Left kidney (tissue), 2 donors: ENCODE data around the gene TTN. TPM values are rescaled to one million over a fixed set of nuclear protein-coding genes. Genes with fewer than 3 reads are reported as not detected.
"Not testable (repeated sequence)": the region's sequence is repeated elsewhere in the genome, so short reads cannot be mapped to it uniquely, and the experiment has no call there.

Experiments
- DNase-seq: peaks from one replicate; pipeline ENCODE4 v3.0.0-alpha.2; 2013
- polyA plus RNA-seq: library from polyadenylated mRNA; unstranded; fragments of 120-200 nt; gene quantifications from one replicate; pipeline ENCODE4 v1.2.1, GENCODE V29; 2013; ENCODE audit not compliant: insufficient read length

TTN gene
- polyA plus RNA-seq, 1 donor = 1.2 TPM

- DNase-seq = no peak
These were observed 278.0 kb downstream of the TTN start for GRCh38 chr2:178529194-178529593.

- no peak for DNase-seq
These were observed 278.6 kb downstream of the TTN start for GRCh38 chr2:178528647-178529046.

- no peak for DNase-seq
These were observed 279.6 kb downstream of the TTN start for GRCh38 chr2:178527592-178527991.

GRCh38 chr2:178526256-178526655, 281.0 kb downstream of the TTN start:
- DNase-seq = no peak

- not testable (repeated sequence) for DNase-seq
These were observed 281.8 kb downstream of the TTN start for GRCh38 chr2:178525460-178525859.

GRCh38 chr2:178525010-178525409, 282.2 kb downstream of the TTN start:
- DNase-seq = not testable (repeated sequence)

GRCh38 chr2:178523596-178524134, 283.6 kb downstream of the TTN start:
- DNase-seq = no peak

GRCh38 chr2:178522950-178523595, 284.1 kb downstream of the TTN start:
- DNase-seq = peak; percentile 87

- DNase-seq = no peak
These were observed 285.7 kb downstream of the TTN start for GRCh38 chr2:178521304-178522150.

GRCh38 chr2:178517496-178517895, 289.7 kb downstream of the TTN start:
- no peak for DNase-seq

GRCh38 chr2:178514664-178515063, 292.6 kb downstream of the TTN start:
- DNase-seq = no peak

- DNase-seq = no peak
These were observed 293.3 kb downstream of the TTN start for GRCh38 chr2:178513876-178514275.

- DNase-seq = no peak
These were observed 294.7 kb downstream of the TTN start for GRCh38 chr2:178512484-178512883.

GRCh38 chr2:178510384-178510783, 296.8 kb downstream of the TTN start:
- no peak for DNase-seq

GRCh38 chr2:178508646-178509045, 298.6 kb downstream of the TTN start:
- no peak for DNase-seq

GRCh38 chr2:178506949-178507348, 300.3 kb downstream of the TTN start:
- DNase-seq = no peak

- no peak for DNase-seq
These were observed 300.7 kb downstream of the TTN start for GRCh38 chr2:178506524-178506923.

GRCh38 chr2:178506101-178506500, 301.1 kb downstream of the TTN start:
- no peak for DNase-seq

GRCh38 chr2:178502751-178503150, 304.5 kb downstream of the TTN start:
- DNase-seq = no peak

GRCh38 chr2:178499640-178500039, 307.6 kb downstream of the TTN start:
- no peak for DNase-seq

GRCh38 chr2:178498137-178498536, 309.1 kb downstream of the TTN start:
- DNase-seq = no peak

GRCh38 chr2:178496049-178496448, 311.2 kb downstream of the TTN start:
- no peak for DNase-seq

- no peak for DNase-seq
These were observed 315.6 kb downstream of the TTN start for GRCh38 chr2:178491612-178492011.
